Ishikawa (cell line): Measurements from ENCODE around the gene PXT1.

ENCODE experiments used
- CEBPB ChIP-seq: IDR thresholded peaks from 2 replicates; pipeline ENCODE4 v1.6.1; 2012
- CREB1 ChIP-seq: IDR thresholded peaks from 2 replicates; pipeline ENCODE4 v1.6.1; 2012; ENCODE audit warnings: low read depth
- EGR1 ChIP-seq: IDR thresholded peaks from 2 replicates; pipeline ENCODE4 v1.6.1; 2012
- EP300 ChIP-seq: IDR thresholded peaks from 2 replicates; pipeline ENCODE4 v1.6.1; 2012; ENCODE audit warnings: borderline replicate concordance
- FOXM1 ChIP-seq: IDR thresholded peaks from 2 replicates; pipeline ENCODE4 v1.6.1; 2012; ENCODE audit warnings: low read depth, borderline replicate concordance
- NFIC ChIP-seq: IDR thresholded peaks from 2 replicates; pipeline ENCODE4 v1.6.1; 2012
- RAD21 ChIP-seq: IDR thresholded peaks from 2 replicates; pipeline ENCODE4 v1.6.1; 2012; ENCODE audit warnings: low read depth
- TAF1 ChIP-seq: IDR thresholded peaks from 2 replicates; pipeline ENCODE4 v1.6.1; 2012; ENCODE audit warnings: low read depth, mild to moderate bottlenecking
- TCF12 ChIP-seq: IDR thresholded peaks from 2 replicates; pipeline ENCODE4 v1.6.1; 2012; ENCODE audit warnings: low read depth
- TEAD4 ChIP-seq: IDR thresholded peaks from 2 replicates; pipeline ENCODE4 v1.6.1; 2012
- YY1 ChIP-seq: IDR thresholded peaks from 2 replicates; pipeline ENCODE4 v1.6.1; 2012; ENCODE audit warnings: low read depth
- ZBTB7A ChIP-seq: IDR thresholded peaks from 2 replicates; pipeline ENCODE4 v1.6.1; 2012; ENCODE audit warnings: low read depth
- TF ChIP-seq, protein P1 (sequence below): IDR thresholded peaks from 2 replicates; pipeline ENCODE4 v1.6.1; 2012
- TF ChIP-seq, protein P2 (sequence below): IDR thresholded peaks from 2 replicates; pipeline ENCODE4 v1.6.1; 2012
- TF ChIP-seq, protein P3 (sequence below): IDR thresholded peaks from 2 replicates; pipeline ENCODE4 v1.6.1; 2012; ENCODE audit warnings: low read depth, mild to moderate bottlenecking

PXT1 gene

DNA sequence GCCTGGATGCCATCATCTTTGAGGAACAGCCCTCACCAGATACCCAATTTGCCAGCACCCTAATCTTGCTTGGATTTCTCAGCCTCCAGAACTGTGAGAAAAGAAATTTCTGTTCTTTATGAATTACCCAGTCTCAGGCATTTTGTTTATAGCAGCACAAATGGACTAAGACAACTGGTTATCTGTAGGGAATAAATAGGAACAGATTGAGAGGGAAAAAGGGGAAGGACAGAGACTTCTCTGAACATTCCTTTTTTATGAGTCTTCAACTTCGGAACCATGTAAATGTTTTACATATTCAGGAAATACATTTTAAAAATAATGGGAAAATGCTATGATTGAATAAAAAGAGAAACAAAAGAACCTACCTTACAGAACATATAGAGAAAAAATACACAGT is 21.0 kb upstream of the PXT1 start:
- TF ChIP-seq, protein P1, sequence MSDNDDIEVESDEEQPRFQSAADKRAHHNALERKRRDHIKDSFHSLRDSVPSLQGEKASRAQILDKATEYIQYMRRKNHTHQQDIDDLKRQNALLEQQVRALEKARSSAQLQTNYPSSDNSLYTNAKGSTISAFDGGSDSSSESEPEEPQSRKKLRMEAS, result no peak

DNA sequence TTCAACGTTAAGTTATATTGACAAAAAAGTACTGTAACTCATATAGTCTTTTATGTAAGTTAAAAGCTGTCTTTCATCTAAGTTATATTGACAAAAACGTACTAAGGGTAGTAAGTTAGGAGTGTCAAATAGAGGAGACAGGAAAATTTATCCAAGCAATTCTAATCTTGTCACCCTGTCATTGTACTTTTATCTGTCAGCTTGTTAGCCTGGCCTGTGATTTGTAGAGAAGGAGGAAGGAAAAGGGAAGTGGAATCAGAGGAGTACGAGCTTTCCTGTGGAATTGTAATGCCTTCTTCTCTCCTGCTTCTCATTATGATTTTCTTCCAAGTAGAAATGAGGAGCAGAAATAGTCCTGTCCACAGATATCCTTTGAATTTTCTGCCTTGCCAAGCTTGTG is 19.0 kb upstream of the PXT1 start:
- TF ChIP-seq CEBPB, result no peak
- TF ChIP-seq, protein P1, result no peak
- TF ChIP-seq NFIC, result no peak
- TF ChIP-seq, protein P2, sequence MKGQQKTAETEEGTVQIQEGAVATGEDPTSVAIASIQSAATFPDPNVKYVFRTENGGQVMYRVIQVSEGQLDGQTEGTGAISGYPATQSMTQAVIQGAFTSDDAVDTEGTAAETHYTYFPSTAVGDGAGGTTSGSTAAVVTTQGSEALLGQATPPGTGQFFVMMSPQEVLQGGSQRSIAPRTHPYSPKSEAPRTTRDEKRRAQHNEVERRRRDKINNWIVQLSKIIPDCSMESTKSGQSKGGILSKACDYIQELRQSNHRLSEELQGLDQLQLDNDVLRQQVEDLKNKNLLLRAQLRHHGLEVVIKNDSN, result no peak
- no peak for TF ChIP-seq ZBTB7A

DNA sequence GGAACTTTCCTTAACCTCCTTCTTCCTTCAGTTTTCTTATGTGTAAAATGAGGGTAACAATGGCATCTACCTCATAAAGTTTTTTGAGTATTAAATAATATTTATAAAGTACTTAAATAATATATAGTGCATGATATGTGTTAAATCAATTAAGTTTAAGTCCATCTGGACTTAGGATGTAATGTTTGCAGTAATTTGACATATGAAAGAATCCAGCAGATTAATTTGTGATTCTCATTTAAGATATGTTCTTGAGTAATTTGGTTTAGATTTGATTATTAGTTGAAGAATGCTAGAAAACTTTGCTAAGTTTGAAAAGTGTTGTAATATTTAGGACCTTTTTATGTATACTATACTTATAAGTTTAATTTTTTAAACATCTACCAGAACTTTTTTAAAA is 18.3 kb upstream of the PXT1 start:
- TF ChIP-seq, protein P1, result no peak

DNA sequence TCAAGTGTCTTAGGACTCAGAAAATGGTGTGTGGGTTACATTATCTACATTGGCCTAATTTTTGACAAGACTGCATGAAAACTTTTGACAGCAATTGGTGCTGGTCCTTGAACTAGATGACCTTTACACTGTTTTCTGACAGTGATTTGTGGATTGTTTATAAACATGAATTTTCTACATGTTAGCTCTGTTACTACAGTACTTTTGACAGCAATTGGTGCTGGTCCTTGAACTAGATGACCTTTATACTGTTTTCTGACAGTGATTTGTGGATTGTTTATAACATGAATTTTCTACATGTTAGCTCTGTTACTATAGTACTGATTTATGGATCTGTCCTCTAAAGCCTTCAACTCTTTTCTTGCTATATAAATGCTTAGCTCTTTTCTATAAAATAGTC is 16.8 kb upstream of the PXT1 start:
- TF ChIP-seq, protein P3, sequence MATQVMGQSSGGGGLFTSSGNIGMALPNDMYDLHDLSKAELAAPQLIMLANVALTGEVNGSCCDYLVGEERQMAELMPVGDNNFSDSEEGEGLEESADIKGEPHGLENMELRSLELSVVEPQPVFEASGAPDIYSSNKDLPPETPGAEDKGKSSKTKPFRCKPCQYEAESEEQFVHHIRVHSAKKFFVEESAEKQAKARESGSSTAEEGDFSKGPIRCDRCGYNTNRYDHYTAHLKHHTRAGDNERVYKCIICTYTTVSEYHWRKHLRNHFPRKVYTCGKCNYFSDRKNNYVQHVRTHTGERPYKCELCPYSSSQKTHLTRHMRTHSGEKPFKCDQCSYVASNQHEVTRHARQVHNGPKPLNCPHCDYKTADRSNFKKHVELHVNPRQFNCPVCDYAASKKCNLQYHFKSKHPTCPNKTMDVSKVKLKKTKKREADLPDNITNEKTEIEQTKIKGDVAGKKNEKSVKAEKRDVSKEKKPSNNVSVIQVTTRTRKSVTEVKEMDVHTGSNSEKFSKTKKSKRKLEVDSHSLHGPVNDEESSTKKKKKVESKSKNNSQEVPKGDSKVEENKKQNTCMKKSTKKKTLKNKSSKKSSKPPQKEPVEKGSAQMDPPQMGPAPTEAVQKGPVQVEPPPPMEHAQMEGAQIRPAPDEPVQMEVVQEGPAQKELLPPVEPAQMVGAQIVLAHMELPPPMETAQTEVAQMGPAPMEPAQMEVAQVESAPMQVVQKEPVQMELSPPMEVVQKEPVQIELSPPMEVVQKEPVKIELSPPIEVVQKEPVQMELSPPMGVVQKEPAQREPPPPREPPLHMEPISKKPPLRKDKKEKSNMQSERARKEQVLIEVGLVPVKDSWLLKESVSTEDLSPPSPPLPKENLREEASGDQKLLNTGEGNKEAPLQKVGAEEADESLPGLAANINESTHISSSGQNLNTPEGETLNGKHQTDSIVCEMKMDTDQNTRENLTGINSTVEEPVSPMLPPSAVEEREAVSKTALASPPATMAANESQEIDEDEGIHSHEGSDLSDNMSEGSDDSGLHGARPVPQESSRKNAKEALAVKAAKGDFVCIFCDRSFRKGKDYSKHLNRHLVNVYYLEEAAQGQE, result no peak
- TF ChIP-seq FOXM1, result no peak
- TF ChIP-seq EGR1, result no peak
- no peak for TF ChIP-seq TAF1
- TF ChIP-seq, protein P1, result no peak
- TF ChIP-seq TCF12, result no peak
- no peak for TF ChIP-seq EP300
- no peak for TF ChIP-seq RAD21
- TF ChIP-seq TEAD4, result no peak
- TF ChIP-seq YY1, result no peak
- TF ChIP-seq CREB1, result no peak
- TF ChIP-seq CEBPB, result no peak
- no peak for TF ChIP-seq ZBTB7A

DNA sequence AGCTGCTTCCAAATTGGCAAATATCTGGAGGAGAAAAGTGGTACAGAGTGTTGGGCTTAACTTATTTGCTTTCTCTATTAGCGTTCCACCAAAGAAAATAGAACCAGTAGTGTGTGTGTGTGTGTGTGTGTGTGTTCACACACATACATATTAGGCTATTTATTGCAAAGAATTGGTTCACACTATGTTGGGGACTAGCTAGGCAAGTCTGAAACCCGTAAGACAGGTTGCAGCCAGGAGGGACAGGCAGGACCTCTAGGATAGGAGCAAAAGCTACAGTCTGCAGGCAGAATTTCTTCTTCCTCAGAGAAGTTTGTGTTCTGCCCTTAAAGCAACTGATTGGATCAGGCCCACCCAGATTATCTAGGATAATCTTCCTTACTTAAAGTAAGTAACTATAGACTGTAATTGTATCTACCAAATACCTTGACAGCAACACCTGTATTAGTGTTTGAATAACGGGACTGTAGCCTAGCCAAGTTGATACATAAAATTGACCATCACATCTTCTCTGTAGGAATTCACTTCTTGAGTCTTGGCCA is 12.9 kb upstream of the PXT1 start:
- TF ChIP-seq ZBTB7A (no peak), YY1 (no peak), TEAD4 (no peak), EGR1 (no peak), RAD21 (no peak), FOXM1 (no peak), CREB1 (no peak), EP300 (no peak), CEBPB (no peak), TAF1 (no peak), NFIC (no peak), TCF12 (no peak)
- TF ChIP-seq, protein P2, result no peak
- TF ChIP-seq, protein P3, result no peak
- TF ChIP-seq, protein P1, result no peak

DNA sequence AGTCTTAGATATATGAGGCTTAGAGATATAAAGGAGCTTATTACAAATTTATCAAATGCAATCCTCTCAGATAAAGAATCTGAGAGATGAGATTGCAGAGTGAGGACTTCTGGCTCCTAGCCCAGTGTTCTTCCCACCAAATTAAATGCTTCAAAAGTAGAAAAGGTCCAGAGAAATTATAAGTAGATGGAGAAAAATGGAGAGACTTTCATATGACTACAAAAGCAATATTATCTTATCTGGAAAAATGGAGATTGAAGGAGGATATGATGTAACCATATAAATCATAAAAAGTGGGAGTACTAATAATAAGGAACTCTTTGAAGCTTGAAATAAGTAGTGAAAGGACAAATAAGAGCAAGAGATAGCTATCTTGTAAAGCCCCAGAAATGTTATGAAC is 3.0 kb upstream of the PXT1 start:
- TF ChIP-seq, protein P1, result no peak
- TF ChIP-seq NFIC (no peak), YY1 (no peak), TAF1 (no peak), EP300 (no peak), TEAD4 (no peak), TCF12 (no peak), CEBPB (no peak)
- TF ChIP-seq, protein P2, result no peak
- TF ChIP-seq, protein P3, result no peak
